ENCODE measurements around the gene SMARCD3. TPM values are rescaled to one million over a fixed set of nuclear protein-coding genes. Genes with fewer than 3 reads are reported as not detected.

SMARCD3 gene
- total and polyA plus RNA-seq, 9 of the 15 experiments (the other 6 are each of a cell fraction or from before 2014, with no cell fraction given), result 0.43 to 3.6 (median 2.6) TPM

DNA sequence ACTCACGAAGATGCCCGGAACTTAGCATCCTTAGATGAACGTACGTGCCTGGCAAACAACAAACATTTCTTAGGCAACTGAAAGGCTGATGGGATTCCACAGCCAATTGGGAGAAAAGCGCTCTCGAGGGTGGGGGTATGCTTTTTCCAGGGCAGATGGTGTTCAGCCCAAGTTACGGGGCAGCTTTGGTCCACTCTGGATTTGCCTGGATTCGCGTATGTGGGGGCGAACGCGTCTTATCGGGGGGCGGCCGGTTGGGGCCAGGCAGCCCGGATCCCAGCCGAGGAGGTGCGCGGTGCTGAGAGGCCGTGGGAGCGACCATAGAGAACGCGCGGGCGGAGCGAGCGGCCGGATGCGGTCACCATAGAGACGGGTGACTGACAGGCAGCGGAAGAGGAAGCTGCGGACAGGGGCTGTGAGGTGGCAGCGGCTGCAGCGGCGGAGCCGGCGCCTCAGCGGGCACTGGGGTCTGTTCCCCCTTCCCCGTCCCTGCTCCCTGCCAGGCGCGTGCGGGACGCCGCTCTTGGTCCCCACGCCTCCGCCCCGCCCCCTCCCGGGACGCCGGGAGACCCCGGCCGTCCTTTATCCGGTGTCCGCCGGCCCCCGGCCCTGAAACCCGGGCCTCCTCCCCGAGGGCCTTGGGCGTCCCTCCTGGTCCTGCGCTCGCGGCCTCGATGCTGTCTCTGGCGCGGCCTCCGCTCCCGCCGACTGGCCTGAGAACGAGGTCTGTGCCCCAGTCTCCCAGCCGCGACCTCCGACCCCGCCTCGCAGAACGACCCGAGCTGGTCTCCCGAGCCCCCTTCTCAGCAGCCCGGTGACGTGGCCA, 16.2 kb downstream of the SMARCD3 start, which contains the start of gene CHPF2 (continued):
- TF ChIP-seq MNT (conservative IDR thresholded peaks at IDR 0.05) (peak in 1 of 2 experiments; percentile 68; a peak in 2 of 4 replicates), CEBPG (CRISPR knock-in tag; IDR thresholded peaks at IDR 0.05) (no peak), CEBPG (tag; conservative IDR thresholded peaks at IDR 0.05 in 1 of 2, IDR thresholded peaks at IDR 0.05 in 1 of 2) (no peak), PPARD (CRISPR knock-in tag; IDR thresholded peaks at IDR 0.05) (no peak), GTF2E2 (tag; IDR thresholded peaks at IDR 0.05) (peak; percentile 56; the same call in 1 of the 2 replicates), ZFX (CRISPR knock-in tag; IDR thresholded peaks at IDR 0.05) (peak; percentile 89), BMI1 (IDR thresholded peaks at IDR 0.05; ENCODE audit: low read length) (0 out of 2 replicates have a peak, but pooled peaks have one; percentile 25), ZNF507 (tag; conservative IDR thresholded peaks at IDR 0.05) (no peak), ZNF766 (CRISPR knock-in tag; conservative IDR thresholded peaks at IDR 0.05) (no peak), TFE3 (CRISPR knock-in tag; IDR thresholded peaks at IDR 0.05) (no peak), HES1 (IDR thresholded peaks at IDR 0.05; ENCODE audit: low read depth) (no peak), KDM1A (IDR thresholded peaks at IDR 0.05) (peak; percentile 69 to 71), FOXP4 (CRISPR knock-in tag; IDR thresholded peaks at IDR 0.05; ENCODE audit: borderline replicate concordance) (no peak), TGIF2 (CRISPR knock-in tag; IDR thresholded peaks at IDR 0.05) (peak; percentile 80; the same call in 1 of the 2 replicates)
- TF ChIP-seq, protein P1, sequence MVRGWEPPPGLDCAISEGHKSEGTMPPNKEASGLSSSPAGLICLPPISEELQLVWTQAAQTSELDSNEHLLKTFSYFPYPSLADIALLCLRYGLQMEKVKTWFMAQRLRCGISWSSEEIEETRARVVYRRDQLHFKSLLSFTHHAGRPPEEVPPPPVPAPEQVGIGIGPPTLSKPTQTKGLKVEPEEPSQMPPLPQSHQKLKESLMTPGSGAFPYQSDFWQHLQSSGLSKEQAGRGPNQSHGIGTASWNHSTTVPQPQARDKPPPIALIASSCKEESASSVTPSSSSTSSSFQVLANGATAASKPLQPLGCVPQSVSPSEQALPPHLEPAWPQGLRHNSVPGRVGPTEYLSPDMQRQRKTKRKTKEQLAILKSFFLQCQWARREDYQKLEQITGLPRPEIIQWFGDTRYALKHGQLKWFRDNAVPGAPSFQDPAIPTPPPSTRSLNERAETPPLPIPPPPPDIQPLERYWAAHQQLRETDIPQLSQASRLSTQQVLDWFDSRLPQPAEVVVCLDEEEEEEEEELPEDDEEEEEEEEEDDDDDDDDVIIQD (CRISPR knock-in tag; IDR thresholded peaks at IDR 0.05), result no peak
- TF ChIP-seq, protein P2, sequence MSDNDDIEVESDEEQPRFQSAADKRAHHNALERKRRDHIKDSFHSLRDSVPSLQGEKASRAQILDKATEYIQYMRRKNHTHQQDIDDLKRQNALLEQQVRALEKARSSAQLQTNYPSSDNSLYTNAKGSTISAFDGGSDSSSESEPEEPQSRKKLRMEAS (CRISPR knock-in tag; IDR thresholded peaks at IDR 0.05), result peak; percentile 17

All from K562 (cell line).